Keratinocyte (primary cell): Measurements from ENCODE around the gene KRCC1. TPM values are rescaled to one million over a fixed set of nuclear protein-coding genes. Genes with fewer than 3 reads are reported as not detected.

Experiments
- DNase-seq: peaks from one replicate; pipeline ENCODE4 v3.0.0-alpha.2; 2011; ENCODE audit warnings: low read depth, missing footprints, low spot score
- FAIRE-seq: peaks from 2 replicates; lab custom pipeline; 2011; peaks lifted over from hg19 to GRCh38; lab: Jason Lieb, UNC
- H2AFZ ChIP-seq: 2 replicates; pipeline ENCODE4 v1.6.0; 2012; ENCODE audit warnings: low read length, control low read depth, inconsistent platforms; ENCODE audit not compliant: control insufficient read depth
- H3K27ac ChIP-seq: 2 replicates; pipeline ENCODE4 v1.5.1; 2011; ENCODE audit warnings: low read length; ENCODE audit not compliant: control insufficient read depth, insufficient read depth
- H3K27me3 ChIP-seq: 3 replicates; pipeline ENCODE4 v1.6.0; 2011; ENCODE audit warnings: low read length; ENCODE audit not compliant: control insufficient read depth, insufficient read depth; ENCODE audit errors: extremely low read depth
- H3K36me3 ChIP-seq, 2 experiments: 2 replicates in 1 of 2; 3 replicates in 1 of 2; pipeline ENCODE4 v1.5.1; 2011; ENCODE audit warnings: low read length in 2 of 2, mild to moderate bottlenecking in 1 of 2; ENCODE audit not compliant: control insufficient read depth in 2 of 2, insufficient read depth in 2 of 2; ENCODE audit errors: extremely low read depth in 1 of 2
- H3K4me1 ChIP-seq: 3 replicates; pipeline ENCODE4 v1.5.1; 2011; ENCODE audit warnings: low read length; ENCODE audit not compliant: control insufficient read depth, insufficient read depth; ENCODE audit errors: extremely low read depth
- H3K4me2 ChIP-seq: 3 replicates; pipeline ENCODE4 v1.6.0; 2011; ENCODE audit warnings: low read depth, low read length; ENCODE audit not compliant: control insufficient read depth, insufficient read depth; ENCODE audit errors: extremely low read depth
- H3K4me3 ChIP-seq, 3 experiments: fragments of 200-600 bp in 1 of 3; sonication (generic) in 1 of 3; 2 replicates in 2 of 3; 3 replicates in 1 of 3; pipeline ENCODE4 v1.5.1; 2011 to 2016; ENCODE audit warnings: low read length in 3 of 3, mild to moderate bottlenecking in 3 of 3, control low read depth in 2 of 3, inconsistent platforms in 1 of 3, low read depth in 1 of 3, mixed read lengths in 1 of 3, mixed run types in 1 of 3, moderate library complexity in 1 of 3; ENCODE audit not compliant: control insufficient read depth in 2 of 3, insufficient read depth in 2 of 3; ENCODE audit errors: extremely low read depth in 1 of 3
- H3K79me2 ChIP-seq: 2 replicates; pipeline ENCODE4 v1.6.0; 2012; ENCODE audit warnings: low read length; ENCODE audit not compliant: control insufficient read depth, insufficient read depth
- H3K9ac ChIP-seq: 3 replicates; pipeline ENCODE4 v1.6.0; 2011; ENCODE audit warnings: low read length; ENCODE audit not compliant: control insufficient read depth, insufficient read depth; ENCODE audit errors: extremely low read depth
- H3K9me1 ChIP-seq: 3 replicates; pipeline ENCODE4 v1.6.0; 2011; ENCODE audit warnings: low read length; ENCODE audit not compliant: control insufficient read depth, insufficient read depth; ENCODE audit errors: extremely low read depth
- H3K9me3 ChIP-seq: 2 replicates; pipeline ENCODE4 v1.5.1; 2012; ENCODE audit warnings: low read depth, low read length; ENCODE audit not compliant: control insufficient read depth
- H4K20me1 ChIP-seq: 3 replicates; pipeline ENCODE4 v1.6.0; 2011; ENCODE audit warnings: low read length; ENCODE audit not compliant: control insufficient read depth, insufficient read depth; ENCODE audit errors: extremely low read depth
- CTCF ChIP-seq, 3 experiments: IDR thresholded peaks in 1 of 3; conservative IDR thresholded peaks in 1 of 3; optimal IDR thresholded peaks in 1 of 3; 2 replicates in 2 of 3; 3 replicates in 1 of 3; pipeline versions ENCODE3 to v1.5.1; 2011; ENCODE audit warnings: low read length in 3 of 3, mild to moderate bottlenecking in 3 of 3, moderate library complexity in 2 of 3, control low read depth in 1 of 3, inconsistent platforms in 1 of 3; ENCODE audit not compliant: insufficient read depth in 2 of 3; ENCODE audit errors: extremely low read depth in 1 of 3
- EZH2 ChIP-seq: IDR thresholded peaks from one replicate; pipeline ENCODE4 v1.6.1; 2012; ENCODE audit warnings: inconsistent platforms, mild to moderate bottlenecking, low read length, moderate library complexity
- dilution Hi-C: fragments of 300-500 bp; cut with MboI; formaldehyde crosslinking; loops from one replicate; pipeline ENCODE4 v1.7.0; 2020; ENCODE audit warnings: low sequenced_read_pairs; ENCODE audit not compliant: extremely low pct_ligation_motif_present
- polyA plus RNA-seq, 5 experiments: library from polyadenylated mRNA; depleted of rRNA in 3 of 5; stranded (reverse) in 3 of 5; stranded (forward) in 1 of 5; unstranded in 1 of 5; fragments of >200 nt; gene quantifications; 1 replicate in 1 of 5; 2 replicates in 3 of 5; 3 replicates in 1 of 5; pipeline versions ENCODE4 v1.2.1 to v1.2.3, GENCODE V29; 2011 to 2012; ENCODE audit warnings: missing spikeins in 2 of 5, low read depth in 1 of 5, low replicate concordance in 1 of 5

Gene KRCC1
- polyA plus RNA-seq, 1 donor (not counting 4 experiments of a cell fraction or from before 2014, with no cell fraction given) = 21.1 TPM

- FAIRE-seq = no peak
- H3K9me1 ChIP-seq = no peaks in the 10 kb centered on the region
- no peak overlapping the region for H2AFZ ChIP-seq
Observed at GRCh38 chr2:88006912-88007439, 48.6 kb downstream of the KRCC1 start.

GRCh38 chr2:88005776-88006175 is 49.8 kb downstream of the KRCC1 start:
- Histone ChIP-seq H3K4me1 (no peaks in the 10 kb centered on the region), H3K36me3 (no peaks in the 10 kb centered on the region), H3K4me3 (no peak overlapping the region), H3K4me2 (no peak overlapping the region), H3K9ac (no peak overlapping the region), H3K27ac (no peak overlapping the region), H3K9me1 (no peaks in the 10 kb centered on the region), H3K27me3 (peaks cover 5% of the 10 kb centered on the region), H4K20me1 (no peaks in the 10 kb centered on the region), H2AFZ (no peak overlapping the region), H3K79me2 (no peaks in the 10 kb centered on the region), H3K9me3 (no peaks in the 10 kb centered on the region)
- dilution Hi-C loops = no loop called here
- no peak for FAIRE-seq
- DNase-seq = no peak
- TF ChIP-seq EZH2 = no peak
- no peak for TF ChIP-seq CTCF (optimal IDR thresholded peaks at IDR 0.05 in 1 of 3, IDR thresholded peaks at IDR 0.05 in 1 of 3, conservative IDR thresholded peaks at IDR 0.05 in 1 of 3; ENCODE audit: extremely low read depth in 1 of 3, insufficient read depth in 2 of 3, low read length in 3 of 3)

More at GRCh38 chr2:88006912-88007439, 48.6 kb downstream of the KRCC1 start:
- Histone ChIP-seq H3K36me3 (no peaks in the 10 kb centered on the region), H3K79me2 (no peaks in the 10 kb centered on the region), H4K20me1 (no peaks in the 10 kb centered on the region), H3K4me1 (no peaks in the 10 kb centered on the region), H3K9me3 (no peaks in the 10 kb centered on the region), H3K4me2 (no peak overlapping the region), H3K9ac (no peak overlapping the region), H3K27me3 (peaks cover 5% of the 10 kb centered on the region), H3K27ac (no peak overlapping the region), H3K4me3 (no peak overlapping the region)
- DNase-seq = no peak
- dilution Hi-C loops = no loop called here
- TF ChIP-seq EZH2 (no peak), CTCF (optimal IDR thresholded peaks at IDR 0.05 in 1 of 3, IDR thresholded peaks at IDR 0.05 in 1 of 3, conservative IDR thresholded peaks at IDR 0.05 in 1 of 3; ENCODE audit: extremely low read depth in 1 of 3, insufficient read depth in 2 of 3, low read length in 3 of 3) (no peak)
